ENCODE results near the gene YPEL1.

GRCh38 chr22:21708960-21709359 lies 26.6 kb downstream of the YPEL1 start:
- TF ChIP-seq, protein P1, sequence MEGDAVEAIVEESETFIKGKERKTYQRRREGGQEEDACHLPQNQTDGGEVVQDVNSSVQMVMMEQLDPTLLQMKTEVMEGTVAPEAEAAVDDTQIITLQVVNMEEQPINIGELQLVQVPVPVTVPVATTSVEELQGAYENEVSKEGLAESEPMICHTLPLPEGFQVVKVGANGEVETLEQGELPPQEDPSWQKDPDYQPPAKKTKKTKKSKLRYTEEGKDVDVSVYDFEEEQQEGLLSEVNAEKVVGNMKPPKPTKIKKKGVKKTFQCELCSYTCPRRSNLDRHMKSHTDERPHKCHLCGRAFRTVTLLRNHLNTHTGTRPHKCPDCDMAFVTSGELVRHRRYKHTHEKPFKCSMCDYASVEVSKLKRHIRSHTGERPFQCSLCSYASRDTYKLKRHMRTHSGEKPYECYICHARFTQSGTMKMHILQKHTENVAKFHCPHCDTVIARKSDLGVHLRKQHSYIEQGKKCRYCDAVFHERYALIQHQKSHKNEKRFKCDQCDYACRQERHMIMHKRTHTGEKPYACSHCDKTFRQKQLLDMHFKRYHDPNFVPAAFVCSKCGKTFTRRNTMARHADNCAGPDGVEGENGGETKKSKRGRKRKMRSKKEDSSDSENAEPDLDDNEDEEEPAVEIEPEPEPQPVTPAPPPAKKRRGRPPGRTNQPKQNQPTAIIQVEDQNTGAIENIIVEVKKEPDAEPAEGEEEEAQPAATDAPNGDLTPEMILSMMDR (IDR thresholded peaks at IDR 0.05; ENCODE audit: low read length): no peak
- no peak for TF ChIP-seq EZH2 (IDR thresholded peaks at IDR 0.05; ENCODE audit: borderline replicate concordance, low read length)

Data from OCI-LY1 (cell line).